Measurements from ENCODE around the gene CACNA1A.

DNA sequence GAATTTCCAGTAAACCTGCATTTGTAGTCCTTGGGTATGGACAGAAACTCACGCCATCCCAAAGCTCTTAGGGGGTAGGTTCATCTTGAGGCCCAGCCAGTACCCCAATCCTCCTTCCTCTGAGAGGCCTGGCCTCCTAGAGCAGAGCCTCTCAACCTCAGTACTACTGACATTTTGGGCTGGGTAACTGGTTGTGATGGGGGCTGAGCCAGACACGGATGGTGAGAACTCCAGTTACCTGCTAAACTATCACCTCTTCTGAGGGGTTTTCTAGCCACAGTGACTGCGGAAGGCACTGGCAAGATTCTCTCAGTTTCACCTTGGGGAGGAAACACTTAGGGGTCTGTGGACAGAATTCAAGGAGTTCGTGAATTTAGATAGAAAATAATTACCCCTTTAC, 156.2 kb downstream of the CACNA1A start:
- TF ChIP-seq, protein P1, sequence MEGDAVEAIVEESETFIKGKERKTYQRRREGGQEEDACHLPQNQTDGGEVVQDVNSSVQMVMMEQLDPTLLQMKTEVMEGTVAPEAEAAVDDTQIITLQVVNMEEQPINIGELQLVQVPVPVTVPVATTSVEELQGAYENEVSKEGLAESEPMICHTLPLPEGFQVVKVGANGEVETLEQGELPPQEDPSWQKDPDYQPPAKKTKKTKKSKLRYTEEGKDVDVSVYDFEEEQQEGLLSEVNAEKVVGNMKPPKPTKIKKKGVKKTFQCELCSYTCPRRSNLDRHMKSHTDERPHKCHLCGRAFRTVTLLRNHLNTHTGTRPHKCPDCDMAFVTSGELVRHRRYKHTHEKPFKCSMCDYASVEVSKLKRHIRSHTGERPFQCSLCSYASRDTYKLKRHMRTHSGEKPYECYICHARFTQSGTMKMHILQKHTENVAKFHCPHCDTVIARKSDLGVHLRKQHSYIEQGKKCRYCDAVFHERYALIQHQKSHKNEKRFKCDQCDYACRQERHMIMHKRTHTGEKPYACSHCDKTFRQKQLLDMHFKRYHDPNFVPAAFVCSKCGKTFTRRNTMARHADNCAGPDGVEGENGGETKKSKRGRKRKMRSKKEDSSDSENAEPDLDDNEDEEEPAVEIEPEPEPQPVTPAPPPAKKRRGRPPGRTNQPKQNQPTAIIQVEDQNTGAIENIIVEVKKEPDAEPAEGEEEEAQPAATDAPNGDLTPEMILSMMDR (IDR thresholded peaks at IDR 0.05): no peak
- no peak for TF ChIP-seq EZH2phosphoT487 (IDR thresholded peaks at IDR 0.05)
- TF ChIP-seq EZH2 (IDR thresholded peaks at IDR 0.05): no peak

Measured in neural progenitor cell (in vitro differentiated cells).